HT1080 (cell line): ENCODE measurements around the gene DGCR8. TPM values are rescaled to one million over a fixed set of nuclear protein-coding genes. Genes with fewer than 3 reads are reported as not detected.
A peak's percentile ranks its signal among the peaks of the same experiment; 100 is the strongest.
"Not testable (repeated sequence)": the region's sequence is repeated elsewhere in the genome, so short reads cannot be mapped to it uniquely, and the experiment has no call there.

ENCODE experiments used
- DNase-seq: peaks from one replicate; pipeline ENCODE4 v3.0.0-alpha.2; 2015; ENCODE audit warnings: low read depth
- total RNA-seq: library from RNA; depleted of rRNA; stranded (reverse); fragments of >200 nt; shearing (Covaris generic); gene quantifications from 2 replicates; pipeline ENCODE4 v1.2.3, GENCODE V29; 2014

Gene DGCR8
- total RNA-seq, 1 experiment from 2014 or later, result 25.9 TPM

- no peak for DNase-seq
Measured at GRCh38 chr22:20065896-20066616, 14.0 kb upstream of the DGCR8 start.

GRCh38 chr22:20066617-20067383 lies 13.2 kb upstream of the DGCR8 start:
- no peak for DNase-seq

GRCh38 chr22:20067384-20067682 lies 12.7 kb upstream of the DGCR8 start:
- DNase-seq, result not testable (repeated sequence)

GRCh38 chr22:20068640-20069039 lies 11.4 kb upstream of the DGCR8 start:
- no peak for DNase-seq

- no peak for DNase-seq
Measured at GRCh38 chr22:20069331-20070042, 10.6 kb upstream of the DGCR8 start.

GRCh38 chr22:20071524-20071972 lies 8.5 kb upstream of the DGCR8 start:
- no peak for DNase-seq

- DNase-seq, result no peak
Measured at GRCh38 chr22:20076627-20077172, 3.3 kb upstream of the DGCR8 start.

- no peak for DNase-seq
Measured at GRCh38 chr22:20080445-20080775, 369 bp downstream of the DGCR8 start.

GRCh38 chr22:20080776-20081654 lies 974 bp downstream of the DGCR8 start:
- DNase-seq, result peak; percentile 51

- DNase-seq, result no peak
Measured at GRCh38 chr22:20083157-20083890, 3.3 kb downstream of the DGCR8 start.

- no peak for DNase-seq
Measured at GRCh38 chr22:20083891-20084546, 4.0 kb downstream of the DGCR8 start.

- DNase-seq, result no peak
Measured at GRCh38 chr22:20084547-20085413, 4.7 kb downstream of the DGCR8 start.

GRCh38 chr22:20085651-20086050 lies 5.6 kb downstream of the DGCR8 start:
- no peak for DNase-seq

GRCh38 chr22:20086101-20086599 lies 6.1 kb downstream of the DGCR8 start:
- DNase-seq, result no peak

GRCh38 chr22:20086763-20087162 lies 6.7 kb downstream of the DGCR8 start:
- DNase-seq, result no peak

- no peak for DNase-seq
Measured at GRCh38 chr22:20087319-20088262, 7.5 kb downstream of the DGCR8 start.

- no peak for DNase-seq
Measured at GRCh38 chr22:20088263-20088648, 8.2 kb downstream of the DGCR8 start.
